Smooth muscle cell (in vitro differentiated cells): ENCODE measurements around the gene PTPRD. TPM values are rescaled to one million over a fixed set of nuclear protein-coding genes. Genes with fewer than 3 reads are reported as not detected.

ENCODE experiments used
- DNase-seq: peaks from one replicate; lab custom pipeline; 2025; ENCODE audit not compliant: unreplicated experiment; lab: John Stamatoyannopoulos, UW
- H2AFZ ChIP-seq: fragments of 200-600 bp; sonication (generic); 2 replicates; pipeline ENCODE4 v1.6.0; 2016; ENCODE audit warnings: antibody characterized with exemption, low read depth, mild to moderate bottlenecking
- H3F3A ChIP-seq: fragments of 200-600 bp; sonication (generic); 2 replicates; pipeline ENCODE4 v1.6.0; 2017; ENCODE audit warnings: antibody characterized with exemption, low read depth
- H3K27ac ChIP-seq: fragments of 200-600 bp; sonication (generic); 2 replicates; pipeline ENCODE4 v1.5.1; 2016; ENCODE audit warnings: low read depth, mild to moderate bottlenecking
- H3K27me3 ChIP-seq: fragments of 200-600 bp; sonication (generic); 2 replicates; pipeline ENCODE4 v1.6.1; 2016; ENCODE audit warnings: low read depth, mild to moderate bottlenecking
- H3K36me3 ChIP-seq: fragments of 200-600 bp; sonication (generic); 2 replicates; pipeline ENCODE4 v1.5.1; 2016; ENCODE audit warnings: low read depth
- H3K4me1 ChIP-seq: fragments of 200-600 bp; sonication (generic); 2 replicates; pipeline ENCODE4 v1.5.1; 2016; ENCODE audit warnings: low read depth
- H3K4me2 ChIP-seq: fragments of 200-600 bp; sonication (generic); 2 replicates; pipeline ENCODE4 v1.6.0; 2016; ENCODE audit warnings: mild to moderate bottlenecking
- H3K4me3 ChIP-seq: fragments of 200-600 bp; sonication (generic); 2 replicates; pipeline ENCODE4 v1.5.1; 2016; ENCODE audit warnings: mild to moderate bottlenecking
- H3K79me2 ChIP-seq: fragments of 200-600 bp; sonication (generic); 2 replicates; pipeline ENCODE4 v1.6.0; 2016; ENCODE audit warnings: low read depth, mild to moderate bottlenecking
- H3K9ac ChIP-seq: fragments of 200-600 bp; sonication (generic); 2 replicates; pipeline ENCODE4 v1.6.0; 2016; ENCODE audit warnings: low read depth
- H3K9me3 ChIP-seq: fragments of 200-600 bp; sonication (generic); replicated peaks from 2 replicates; pipeline ENCODE4 v1.5.1; 2016; ENCODE audit warnings: low read depth
- H4K20me1 ChIP-seq: fragments of 200-600 bp; sonication (generic); 2 replicates; pipeline ENCODE4 v1.6.0; 2016; ENCODE audit warnings: low read depth
- WGBS: methylation state at CpG from one replicate; pipeline ENCODE4 v1.1.7; 2016; ENCODE audit warnings: low lambda C conversion rate; 5-methylcytosine and 5-hydroxymethylcytosine counted together
- polyA plus RNA-seq: library from polyadenylated mRNA; unstranded; fragments of >200 nt; fragmentation: Nextera tagmentation; extraction: Ambion mirVana; gene quantifications from 2 replicates; pipeline ENCODE4 v1.2.1, GENCODE V29; 2016
- total RNA-seq: library from RNA; depleted of rRNA; stranded (reverse); fragments of >200 nt; gene quantifications from 2 replicates; pipeline ENCODE4 v1.2.3, GENCODE V29; 2014
- TF ChIP-seq, protein P1 (sequence below): fragments of 200-600 bp; sonication (generic); IDR thresholded peaks from 2 replicates; pipeline ENCODE4 v1.5.1; 2017; ENCODE audit warnings: borderline replicate concordance, mild to moderate bottlenecking, antibody characterized with exemption; ENCODE audit not compliant: insufficient read depth, poor library complexity, severe bottlenecking

Gene PTPRD
- total and polyA plus RNA-seq, 2 experiments from 2014 or later: 6.5 to 61.0 TPM

DNA sequence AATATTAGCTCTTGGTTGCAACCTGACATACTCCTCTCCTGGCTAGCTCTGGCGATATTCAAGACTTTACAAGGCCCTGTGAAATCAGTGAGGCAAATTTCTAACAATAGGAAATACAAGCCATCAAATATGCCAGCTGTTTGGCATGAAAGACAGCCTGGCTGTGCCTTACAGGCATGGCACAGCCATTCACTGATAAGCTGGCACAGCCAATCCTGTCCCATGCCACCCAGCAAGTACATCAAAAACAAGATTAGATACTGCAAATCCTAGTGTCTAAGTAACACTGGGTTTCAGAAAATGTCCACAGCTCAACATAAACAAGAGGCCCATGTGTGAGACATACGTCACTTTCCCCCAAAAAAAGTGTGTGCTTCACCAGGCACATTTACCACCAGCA is 1767.4 kb downstream of the PTPRD start:
- Histone ChIP-seq H3F3A (no peaks in the 10 kb centered on the region), H3K27me3 (no peaks in the 10 kb centered on the region), H2AFZ (no peak overlapping the region), H3K36me3 (no peaks in the 10 kb centered on the region), H4K20me1 (no peaks in the 10 kb centered on the region), H3K4me1 (peaks cover 8% of the 10 kb centered on the region), H3K9me3 (no peaks in the 10 kb centered on the region), H3K79me2 (peaks cover 66% of the 10 kb centered on the region), H3K9ac (no peak overlapping the region), H3K4me3 (no peak overlapping the region), H3K4me2 (no peak overlapping the region), H3K27ac (no peak overlapping the region)
- 19% methylated on average over 2 of the region's 2 CpGs for WGBS
- DNase-seq: no peak
- TF ChIP-seq, protein P1, sequence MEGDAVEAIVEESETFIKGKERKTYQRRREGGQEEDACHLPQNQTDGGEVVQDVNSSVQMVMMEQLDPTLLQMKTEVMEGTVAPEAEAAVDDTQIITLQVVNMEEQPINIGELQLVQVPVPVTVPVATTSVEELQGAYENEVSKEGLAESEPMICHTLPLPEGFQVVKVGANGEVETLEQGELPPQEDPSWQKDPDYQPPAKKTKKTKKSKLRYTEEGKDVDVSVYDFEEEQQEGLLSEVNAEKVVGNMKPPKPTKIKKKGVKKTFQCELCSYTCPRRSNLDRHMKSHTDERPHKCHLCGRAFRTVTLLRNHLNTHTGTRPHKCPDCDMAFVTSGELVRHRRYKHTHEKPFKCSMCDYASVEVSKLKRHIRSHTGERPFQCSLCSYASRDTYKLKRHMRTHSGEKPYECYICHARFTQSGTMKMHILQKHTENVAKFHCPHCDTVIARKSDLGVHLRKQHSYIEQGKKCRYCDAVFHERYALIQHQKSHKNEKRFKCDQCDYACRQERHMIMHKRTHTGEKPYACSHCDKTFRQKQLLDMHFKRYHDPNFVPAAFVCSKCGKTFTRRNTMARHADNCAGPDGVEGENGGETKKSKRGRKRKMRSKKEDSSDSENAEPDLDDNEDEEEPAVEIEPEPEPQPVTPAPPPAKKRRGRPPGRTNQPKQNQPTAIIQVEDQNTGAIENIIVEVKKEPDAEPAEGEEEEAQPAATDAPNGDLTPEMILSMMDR: no peak

DNA sequence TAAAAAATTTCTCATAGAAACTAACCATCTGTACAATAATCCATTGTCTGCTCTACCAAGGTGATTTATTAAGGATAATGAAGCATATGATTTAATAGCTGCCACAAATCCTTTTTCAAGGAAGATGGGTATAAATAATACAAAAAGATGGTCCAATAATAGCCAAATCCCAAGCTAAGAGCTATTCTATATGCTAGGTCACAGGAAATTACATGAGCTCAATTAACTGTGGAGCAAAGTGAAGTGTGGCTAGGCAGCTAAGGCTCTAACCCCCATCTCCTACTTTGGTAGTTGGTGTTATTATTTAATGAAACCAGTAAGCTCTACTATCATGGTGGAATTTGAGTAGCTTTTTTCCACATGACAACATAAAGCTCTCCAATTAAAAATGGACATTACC is 1768.3 kb downstream of the PTPRD start:
- H3K4me2 ChIP-seq: no peak overlapping the region
- H4K20me1 ChIP-seq: no peaks in the 10 kb centered on the region
- H3K4me1 ChIP-seq: peaks cover 8% of the 10 kb centered on the region
- no peak overlapping the region for H3K4me3 ChIP-seq
- H3K9me3 ChIP-seq: no peaks in the 10 kb centered on the region
- no peaks in the 10 kb centered on the region for H3K27me3 ChIP-seq
- no peaks in the 10 kb centered on the region for H3K36me3 ChIP-seq
- H3K79me2 ChIP-seq: peaks cover 58% of the 10 kb centered on the region
- TF ChIP-seq, protein P1: no peak
- H3F3A ChIP-seq: no peaks in the 10 kb centered on the region
- no peak overlapping the region for H3K27ac ChIP-seq
- H3K9ac ChIP-seq: no peak overlapping the region
- no peak for DNase-seq
- no peak overlapping the region for H2AFZ ChIP-seq

DNA sequence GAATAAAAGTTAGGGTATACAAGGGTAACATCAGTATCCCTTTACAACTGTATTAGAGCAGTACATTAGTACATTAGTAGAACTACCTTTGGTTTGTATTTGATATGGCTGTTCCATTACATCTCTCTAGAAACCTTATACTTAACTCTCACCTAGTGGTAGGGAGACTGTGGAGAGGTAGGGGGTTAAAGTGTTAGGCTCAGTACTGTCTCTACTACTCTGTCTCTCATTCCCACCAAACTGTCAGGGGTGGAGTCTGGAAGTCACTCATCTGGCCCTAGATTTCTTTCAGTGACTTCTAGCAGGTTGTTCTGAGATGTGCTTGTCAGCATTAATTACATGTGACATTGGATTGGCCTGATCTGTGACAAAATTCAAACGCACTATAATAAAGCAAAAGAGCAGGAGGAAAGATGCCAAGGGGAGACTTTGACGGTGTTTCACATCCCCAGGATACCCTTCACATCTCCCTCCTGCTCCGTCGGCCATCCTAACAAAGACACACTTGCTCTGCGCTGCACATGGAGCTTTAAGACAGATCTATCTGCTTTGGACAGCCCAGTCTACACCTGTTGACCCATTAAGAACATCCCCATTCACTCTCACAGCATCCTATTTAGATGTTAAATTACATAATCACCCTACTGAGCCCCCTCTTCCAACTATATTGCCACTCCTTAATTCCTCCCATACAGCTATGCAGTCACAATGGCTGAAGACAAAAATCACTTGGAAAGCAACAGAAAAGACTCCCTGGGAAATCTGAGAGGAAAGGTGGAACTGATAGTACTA is 1770.2 kb downstream of the PTPRD start:
- Histone ChIP-seq H3K9ac (no peak overlapping the region), H3K79me2 (peaks cover 57% of the 10 kb centered on the region), H3K27me3 (no peaks in the 10 kb centered on the region), H3K27ac (no peak overlapping the region), H3K36me3 (no peaks in the 10 kb centered on the region), H3K4me3 (no peak overlapping the region), H2AFZ (no peak overlapping the region), H3K4me1 (peaks cover 8% of the 10 kb centered on the region), H4K20me1 (no peaks in the 10 kb centered on the region), H3K9me3 (no peaks in the 10 kb centered on the region), H3F3A (no peaks in the 10 kb centered on the region), H3K4me2 (no peak overlapping the region)
- DNase-seq: no peak
- 94% methylated on average over 5 of the region's 5 CpGs for WGBS
- TF ChIP-seq, protein P1: no peak

DNA sequence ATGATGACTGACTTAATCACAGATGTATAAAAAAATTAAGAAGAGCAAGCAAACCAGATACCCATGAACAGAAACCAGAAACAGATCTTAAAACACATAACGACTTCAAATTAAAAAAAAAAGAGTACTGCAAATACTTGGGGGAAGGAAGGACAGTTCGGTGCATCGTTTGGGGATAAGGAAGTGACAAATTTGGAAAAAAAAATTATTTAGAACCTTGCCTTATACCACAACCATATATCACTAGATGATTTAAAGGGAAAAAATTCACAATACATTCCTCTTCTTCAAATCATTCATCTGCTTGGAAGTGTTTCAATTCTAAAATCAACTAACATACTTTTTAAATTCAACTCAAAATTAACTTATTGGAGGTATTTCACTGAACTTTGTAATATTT is 1774.7 kb downstream of the PTPRD start:
- TF ChIP-seq, protein P1: no peak
- Histone ChIP-seq H3K79me2 (peaks cover 51% of the 10 kb centered on the region), H3K4me2 (no peak overlapping the region), H3K4me1 (peaks cover 11% of the 10 kb centered on the region), H3K4me3 (no peak overlapping the region), H3K27ac (no peak overlapping the region), H2AFZ (no peak overlapping the region), H4K20me1 (no peaks in the 10 kb centered on the region), H3K9me3 (no peaks in the 10 kb centered on the region), H3K36me3 (no peaks in the 10 kb centered on the region), H3F3A (no peaks in the 10 kb centered on the region), H3K27me3 (no peaks in the 10 kb centered on the region), H3K9ac (no peak overlapping the region)
- WGBS: 94% methylated on average over 3 of the region's 3 CpGs
- no peak for DNase-seq
